ENCODE data around the gene HIVEP3. TPM values are rescaled to one million over a fixed set of nuclear protein-coding genes. Genes with fewer than 3 reads are reported as not detected.

The HIVEP3 gene
- total RNA-seq, 1 experiment from 2014 or later, result 6.0 TPM

- Histone ChIP-seq H3K27me3 (ENCODE audit: control insufficient read depth, insufficient read depth, low read length) (no peaks in the 10 kb centered on the region), H3K4me1 (ENCODE audit: control insufficient read depth, insufficient read depth, low read length) (peaks cover 9% of the 10 kb centered on the region), H3K27ac (ENCODE audit: low read length) (no peak overlapping the region), H3K9me3 (ENCODE audit: control insufficient read depth, insufficient read depth, low read depth, low read length) (no peaks in the 10 kb centered on the region), H3K4me3 (ENCODE audit: low read depth in 2 of 2, low read length in 2 of 2) (no peak overlapping the region), H3K36me3 (ENCODE audit: control insufficient read depth, insufficient read depth, low read length) (no peaks in the 10 kb centered on the region)
- ChIA-PET CTCF (interaction anchor here (0.6 kb wide), 3 partner anchors 245 to 611 kb away, joined by 4 to 6 read pairs (median 6); no protein-coding TSS in a partner anchor), POLR2A (interaction anchor here (0.6 to 0.7 kb wide), 2 partner anchors 691 to 815 kb away, joined by 3 to 9 read pairs; no protein-coding TSS in a partner anchor)
- no peak for ATAC-seq
- in situ Hi-C loops (cut with HindIII; ENCODE audit: low pct_unique_long_range_greater_than_20kb, low sequenced_read_pairs) (no loop called here), intact Hi-C loops (cut with micrococcal nuclease; ENCODE audit: unreplicated experiment) (no loop called here)
- BruUV-seq (replicated peaks), result no TSS peak
- TF ChIP-seq CTCF (IDR thresholded peaks at IDR 0.05), result peak; percentile 75; the same call in 1 of the 2 replicates
- TF ChIP-seq SIN3A (IDR thresholded peaks at IDR 0.05; ENCODE audit: borderline replicate concordance, insufficient read depth, low read depth, low read length), result no peak
- no peak for TF ChIP-seq POLR2AphosphoS5 (IDR thresholded peaks at IDR 0.05; ENCODE audit: low read depth, low read length)
- TF ChIP-seq REST (IDR thresholded peaks at IDR 0.05; ENCODE audit: insufficient read depth in 1 of 2, low read depth in 2 of 2, low read length in 1 of 2), result no peak
- TF ChIP-seq TCF7L2 (IDR thresholded peaks at IDR 0.05; ENCODE audit: low read depth, low read length), result no peak
- no peak for DNase-seq (ENCODE audit: low read depth, low spot score)
Observed at GRCh38 chr1:41513383-41513735, 405.4 kb downstream of the HIVEP3 start.

GRCh38 chr1:41512701-41513382 lies 405.9 kb downstream of the HIVEP3 start:
- peaks cover 9% of the 10 kb centered on the region for H3K4me1 ChIP-seq (ENCODE audit: control insufficient read depth, insufficient read depth, low read length)
- no peak overlapping the region for H3K4me3 ChIP-seq (ENCODE audit: low read depth in 2 of 2, low read length in 2 of 2)
- H3K36me3 ChIP-seq (ENCODE audit: control insufficient read depth, insufficient read depth, low read length), result no peaks in the 10 kb centered on the region
- H3K9me3 ChIP-seq (ENCODE audit: control insufficient read depth, insufficient read depth, low read depth, low read length), result no peaks in the 10 kb centered on the region
- no peak for DNase-seq (ENCODE audit: low read depth, low spot score)
- intact Hi-C loops (cut with micrococcal nuclease; ENCODE audit: unreplicated experiment), result no loop called here
- no peak for TF ChIP-seq REST (IDR thresholded peaks at IDR 0.05; ENCODE audit: insufficient read depth in 1 of 2, low read depth in 2 of 2, low read length in 1 of 2)
- TF ChIP-seq TCF7L2 (IDR thresholded peaks at IDR 0.05; ENCODE audit: low read depth, low read length), result no peak
- TF ChIP-seq POLR2AphosphoS5 (IDR thresholded peaks at IDR 0.05; ENCODE audit: low read depth, low read length), result no peak
- no peaks in the 10 kb centered on the region for H3K27me3 ChIP-seq (ENCODE audit: control insufficient read depth, insufficient read depth, low read length)
- ChIA-PET POLR2A (interaction anchor here (0.6 to 0.7 kb wide), 2 partner anchors 691 to 815 kb away, joined by 3 to 9 read pairs; no protein-coding TSS in a partner anchor), CTCF (interaction anchor here (0.6 kb wide), 3 partner anchors 244 to 612 kb away, joined by 4 to 6 read pairs (median 6); no protein-coding TSS in a partner anchor)
- no peak for ATAC-seq
- no TSS peak for BruUV-seq (replicated peaks)
- no peak overlapping the region for H3K27ac ChIP-seq (ENCODE audit: low read length)
- in situ Hi-C loops (cut with HindIII; ENCODE audit: low pct_unique_long_range_greater_than_20kb, low sequenced_read_pairs), result no loop called here

All from Panc1 (cell line).